ENCODE data around the gene SFMBT1. TPM values are rescaled to one million over a fixed set of nuclear protein-coding genes. Genes with fewer than 3 reads are reported as not detected.

SFMBT1 gene
- total and polyA plus RNA-seq, 2 of the 4 experiments (the other 2 are of a cell fraction) = 1.0 to 1.8 TPM

GRCh38 chr3:53075743-53076140 is 29.9 kb upstream of the SFMBT1 start:
- H3K36me3 ChIP-seq (ENCODE audit: control insufficient read depth, insufficient read depth, low read length) = no peaks in the 10 kb centered on the region
- intact Hi-C loops (cut with micrococcal nuclease) (no loop called here), in situ Hi-C loops (cut with MboI; ENCODE audit: low sequenced_read_pairs) (loop anchor here (10.0 kb wide), 1 partner anchor 331 kb away; no protein-coding TSS in a partner anchor), dilution Hi-C loops (cut with HindIII; ENCODE audit: low sequenced_read_pairs, unreplicated experiment) (no loop called here)
- TF ChIP-seq NFE2L2 (IDR thresholded peaks at IDR 0.05; ENCODE audit: low read depth, low read length) = no peak
- no peak for TF ChIP-seq BHLHE40 (IDR thresholded peaks at IDR 0.05; ENCODE audit: low read depth, low read length)
- no peak for TF ChIP-seq MAFK (IDR thresholded peaks at IDR 0.05; ENCODE audit: low read depth, low read length)
- TF ChIP-seq RFX5 (IDR thresholded peaks at IDR 0.05; ENCODE audit: low read depth, low read length) = no peak
- no peak for TF ChIP-seq RCOR1 (IDR thresholded peaks at IDR 0.05; ENCODE audit: insufficient replicate concordance, low read length)
- no peak for TF ChIP-seq CEBPB (IDR thresholded peaks at IDR 0.05; ENCODE audit: low read depth, low read length)
- TF ChIP-seq MXI1 (IDR thresholded peaks at IDR 0.05; ENCODE audit: borderline replicate concordance, low read depth, low read length) = no peak
- no peak for TF ChIP-seq CHD1 (IDR thresholded peaks at IDR 0.05; ENCODE audit: low read depth, low read length)
- TF ChIP-seq FOS (IDR thresholded peaks at IDR 0.05; ENCODE audit: low read depth, low read length) = no peak
- TF ChIP-seq USF2 (IDR thresholded peaks at IDR 0.05; ENCODE audit: low read depth, low read length) = no peak
- TF ChIP-seq MAZ (IDR thresholded peaks at IDR 0.05; ENCODE audit: borderline replicate concordance, low read depth, low read length) = no peak
- no peak for TF ChIP-seq CTCF (conservative IDR thresholded peaks at IDR 0.05; ENCODE audit: low read depth, low read length)
- TF ChIP-seq ELK1 (IDR thresholded peaks at IDR 0.05; ENCODE audit: borderline replicate concordance, low read depth, low read length) = no peak
- TF ChIP-seq SMC3 (IDR thresholded peaks at IDR 0.05; ENCODE audit: low read depth, low read length) = no peak
- TF ChIP-seq POLR2A (IDR thresholded peaks at IDR 0.05; ENCODE audit: low read depth, low read length) = no peak
- no peak for TF ChIP-seq RAD21 (IDR thresholded peaks at IDR 0.05; ENCODE audit: low read length)
- no peak overlapping the region for H2BK120ac ChIP-seq (ENCODE audit: low read depth, low read length)
- H2AK5ac ChIP-seq (ENCODE audit: low read depth, low read length) = no peak overlapping the region
- no peak for DNase-seq
- H3K79me1 ChIP-seq (ENCODE audit: low read depth in 1 of 2, low read length in 2 of 2) = no peaks in the 10 kb centered on the region
- ChIA-PET CTCF (no interaction called here), POLR2A (ENCODE audit: unreplicated experiment) (no interaction called here)
- H3K9ac ChIP-seq (ENCODE audit: low read depth, low read length) = no peak overlapping the region
- no CpG with 5 or more reads among the region's 3 CpGs for WGBS, 2 experiments (ENCODE audit: extremely low coverage in 2 of 2, insufficient read length in 1 of 2)
- H3K9me1 ChIP-seq (ENCODE audit: insufficient read depth, low read length) = no peaks in the 10 kb centered on the region
- H4K5ac ChIP-seq (ENCODE audit: low read depth, low read length) = no peak overlapping the region
- no peak overlapping the region for H2BK15ac ChIP-seq (ENCODE audit: low read depth, low read length)
- peaks cover 3% of the 10 kb centered on the region; the same call in 1 of the 2 replicates for H3K4me1 ChIP-seq (ENCODE audit: control insufficient read depth, insufficient read depth, low read length)
- no peak for ATAC-seq (ENCODE audit: low read depth)
- no peaks in the 10 kb centered on the region for H3K9me3 ChIP-seq (ENCODE audit: control insufficient read depth, insufficient read depth, low read length)
- H3K18ac ChIP-seq (ENCODE audit: low read depth, low read length) = no peak overlapping the region
- no peak overlapping the region for H3K56ac ChIP-seq (ENCODE audit: extremely low read depth, insufficient read depth, low read length)
- no peaks in the 10 kb centered on the region for H3K27me3 ChIP-seq (ENCODE audit: control insufficient read depth, insufficient read depth, low read length)
- no peak overlapping the region for H2BK5ac ChIP-seq (ENCODE audit: low read depth, low read length, poor library complexity, severe bottlenecking)
- H3K4me2 ChIP-seq (ENCODE audit: low read depth, low read length) = no peak overlapping the region
- no peak overlapping the region for H3K4ac ChIP-seq (ENCODE audit: low read depth, low read length)
- no peak overlapping the region for H3K4me3 ChIP-seq (ENCODE audit: insufficient read depth, low read depth, low read length)
- H3K14ac ChIP-seq (replicated peaks; ENCODE audit: low read depth, low read length) = no peak overlapping the region
- no TSS peak for BruUV-seq (replicated peaks)
- H2BK20ac ChIP-seq (ENCODE audit: low read depth, low read length) = no peak overlapping the region
- H4K20me1 ChIP-seq (ENCODE audit: insufficient read depth, low read length) = no peaks in the 10 kb centered on the region
- no peak overlapping the region for H3K27ac ChIP-seq (ENCODE audit: insufficient read depth, low read length)
- H2AK9ac ChIP-seq (replicated peaks; ENCODE audit: low read depth, low read length, poor library complexity) = no peak overlapping the region
- H2AFZ ChIP-seq (replicated peaks; ENCODE audit: low read length, poor library complexity) = no peak overlapping the region
- no peak overlapping the region for H3K23ac ChIP-seq (ENCODE audit: low read depth, low read length)
- H4K8ac ChIP-seq (ENCODE audit: low read depth in 2 of 2, low read length in 2 of 2) = no peak overlapping the region
- H4K91ac ChIP-seq (ENCODE audit: insufficient read depth, low read depth, low read length) = no peak overlapping the region

All from IMR-90 (cell line).